Measurements from ENCODE around the gene DCTN1. TPM values are rescaled to one million over a fixed set of nuclear protein-coding genes. Genes with fewer than 3 reads are reported as not detected.

Gene DCTN1
- polyA plus RNA-seq, 1 experiment, result 193 TPM

DNA sequence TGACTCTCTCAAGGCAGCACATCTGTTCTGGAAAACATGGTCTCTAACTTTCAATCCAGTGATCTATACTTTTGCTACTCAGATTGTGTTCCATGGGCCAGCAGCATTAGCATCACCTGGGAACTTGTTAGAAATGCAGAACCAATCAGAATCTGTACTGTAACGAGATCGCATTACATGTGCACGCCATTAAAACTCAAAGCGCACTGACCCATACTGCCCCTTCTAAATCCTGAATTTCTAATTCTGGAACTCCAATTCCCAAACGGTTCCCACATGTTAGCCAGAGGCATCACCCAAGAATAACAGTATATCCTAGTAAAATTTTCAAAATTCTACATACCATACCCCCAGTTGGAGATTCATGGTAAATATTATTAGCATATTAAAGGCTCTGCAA, 10.5 kb upstream of the DCTN1 start:
- Histone ChIP-seq H3K36me3 (ENCODE audit: control insufficient read depth, insufficient read depth, low read length) (no peaks in the 10 kb centered on the region), H3K4me3 (ENCODE audit: low read depth, low read length) (peak overlapping the region; percentile 81), H3K27me3 (ENCODE audit: control insufficient read depth, insufficient read depth, low read length) (no peaks in the 10 kb centered on the region)
- ChIA-PET CTCF (interaction anchor here (0.8 to 5.9 kb wide), 9 partner anchors 8 to 197 kb away, joined by 3 to 50 read pairs (median 10); partner anchors contain the start of gene DCTN1), POLR2A (interaction anchor here (0.6 kb wide), 1 partner anchor 1634 kb away, joined by 3 read pairs; no protein-coding TSS in a partner anchor)
- no peak for DNase-seq (ENCODE audit: low read depth)
- TF ChIP-seq, protein P1, sequence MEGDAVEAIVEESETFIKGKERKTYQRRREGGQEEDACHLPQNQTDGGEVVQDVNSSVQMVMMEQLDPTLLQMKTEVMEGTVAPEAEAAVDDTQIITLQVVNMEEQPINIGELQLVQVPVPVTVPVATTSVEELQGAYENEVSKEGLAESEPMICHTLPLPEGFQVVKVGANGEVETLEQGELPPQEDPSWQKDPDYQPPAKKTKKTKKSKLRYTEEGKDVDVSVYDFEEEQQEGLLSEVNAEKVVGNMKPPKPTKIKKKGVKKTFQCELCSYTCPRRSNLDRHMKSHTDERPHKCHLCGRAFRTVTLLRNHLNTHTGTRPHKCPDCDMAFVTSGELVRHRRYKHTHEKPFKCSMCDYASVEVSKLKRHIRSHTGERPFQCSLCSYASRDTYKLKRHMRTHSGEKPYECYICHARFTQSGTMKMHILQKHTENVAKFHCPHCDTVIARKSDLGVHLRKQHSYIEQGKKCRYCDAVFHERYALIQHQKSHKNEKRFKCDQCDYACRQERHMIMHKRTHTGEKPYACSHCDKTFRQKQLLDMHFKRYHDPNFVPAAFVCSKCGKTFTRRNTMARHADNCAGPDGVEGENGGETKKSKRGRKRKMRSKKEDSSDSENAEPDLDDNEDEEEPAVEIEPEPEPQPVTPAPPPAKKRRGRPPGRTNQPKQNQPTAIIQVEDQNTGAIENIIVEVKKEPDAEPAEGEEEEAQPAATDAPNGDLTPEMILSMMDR (IDR thresholded peaks at IDR 0.05; ENCODE audit: insufficient read depth, low read depth, low read length), result no peak

DNA sequence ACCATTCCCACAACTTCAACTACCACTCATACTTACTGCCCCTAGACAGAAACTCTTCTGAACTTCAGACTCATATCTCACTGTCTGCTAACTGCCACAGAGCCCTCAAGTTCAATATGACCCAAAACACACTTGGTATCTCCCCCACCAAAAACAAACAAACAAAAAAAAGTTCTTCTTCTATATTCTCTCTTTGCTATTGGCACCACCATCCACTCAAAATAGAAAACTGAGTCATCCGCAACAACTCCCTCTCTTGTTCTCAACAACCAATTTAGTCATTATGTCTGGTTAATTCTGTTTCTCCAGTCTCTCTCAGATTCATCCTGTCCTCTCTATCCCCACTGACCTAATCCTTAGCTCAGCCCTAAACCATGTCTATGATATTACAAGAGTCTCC, 7.2 kb upstream of the DCTN1 start:
- POLR2A ChIA-PET, result no interaction called here
- TF ChIP-seq, protein P1 (IDR thresholded peaks at IDR 0.05; ENCODE audit: insufficient read depth, low read depth, low read length), result no peak

DNA sequence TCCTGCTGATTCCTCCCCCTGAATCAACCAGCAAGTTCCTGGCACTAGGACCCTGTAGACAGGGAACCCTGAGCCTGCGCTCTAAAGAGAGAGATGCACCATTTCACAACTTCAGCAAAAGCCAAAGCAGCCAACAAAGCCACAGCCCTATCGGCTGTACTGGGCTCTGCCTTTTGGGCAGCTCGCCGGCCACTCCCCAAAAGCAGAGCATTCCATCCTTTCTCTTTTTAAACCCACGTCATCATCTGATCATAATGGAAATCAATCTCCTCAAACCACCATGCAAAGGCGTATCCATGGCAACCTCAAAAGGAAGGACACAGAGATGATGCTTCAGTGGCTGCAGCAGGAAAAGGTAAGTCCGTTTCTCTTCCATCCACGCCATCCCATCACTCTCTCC, 5.3 kb upstream of the DCTN1 start:
- ChIA-PET POLR2A (no interaction called here), CTCF (interaction anchor here (1.2 kb wide), 1 partner anchor 50 kb away, joined by 3 read pairs; no protein-coding TSS in a partner anchor)
- Histone ChIP-seq H3K36me3 (ENCODE audit: control insufficient read depth, insufficient read depth, low read length) (no peaks in the 10 kb centered on the region), H3K27me3 (ENCODE audit: control insufficient read depth, insufficient read depth, low read length) (no peaks in the 10 kb centered on the region), H3K4me3 (ENCODE audit: low read depth, low read length) (no peak overlapping the region)
- DNase-seq (ENCODE audit: low read depth), result no peak
- TF ChIP-seq, protein P1 (IDR thresholded peaks at IDR 0.05; ENCODE audit: insufficient read depth, low read depth, low read length), result no peak

More for the DNA sequence above, 7.2 kb upstream of the DCTN1 start:
- CTCF ChIA-PET, result interaction anchor here (1.7 kb wide), 1 partner anchor 563 kb away, joined by 4 read pairs; no protein-coding TSS in a partner anchor
- H3K4me3 ChIP-seq (ENCODE audit: low read depth, low read length), result no peak overlapping the region
- no peaks in the 10 kb centered on the region for H3K27me3 ChIP-seq (ENCODE audit: control insufficient read depth, insufficient read depth, low read length)
- no peaks in the 10 kb centered on the region for H3K36me3 ChIP-seq (ENCODE audit: control insufficient read depth, insufficient read depth, low read length)
- DNase-seq (ENCODE audit: low read depth), result no peak

DNA sequence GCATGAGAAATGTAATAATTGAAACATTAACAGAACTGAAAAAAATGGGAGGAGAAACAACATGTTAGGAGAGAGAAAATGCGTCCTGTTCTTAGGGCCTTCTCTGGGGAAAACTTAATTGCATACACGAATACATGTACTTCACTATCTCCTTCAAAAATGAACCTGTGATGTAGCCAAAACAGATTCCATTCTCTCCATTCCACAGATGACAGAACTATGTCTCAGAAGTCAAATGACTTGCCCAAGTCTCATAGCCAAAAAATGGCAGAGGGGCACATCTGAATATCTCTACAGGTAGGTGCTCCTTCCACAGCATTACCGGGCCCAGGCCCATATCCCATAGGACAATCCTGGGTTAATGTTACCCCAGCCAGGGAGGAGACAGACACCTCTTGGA, 3.9 kb upstream of the DCTN1 start:
- DNase-seq (ENCODE audit: low read depth), result no peak
- TF ChIP-seq, protein P1 (IDR thresholded peaks at IDR 0.05; ENCODE audit: insufficient read depth, low read depth, low read length), result no peak
- no peaks in the 10 kb centered on the region for H3K27me3 ChIP-seq (ENCODE audit: control insufficient read depth, insufficient read depth, low read length)
- H3K4me3 ChIP-seq (ENCODE audit: low read depth, low read length), result no peak overlapping the region
- H3K36me3 ChIP-seq (ENCODE audit: control insufficient read depth, insufficient read depth, low read length), result no peaks in the 10 kb centered on the region
- CTCF ChIA-PET, result no interaction called here
- POLR2A ChIA-PET, result no interaction called here

DNA sequence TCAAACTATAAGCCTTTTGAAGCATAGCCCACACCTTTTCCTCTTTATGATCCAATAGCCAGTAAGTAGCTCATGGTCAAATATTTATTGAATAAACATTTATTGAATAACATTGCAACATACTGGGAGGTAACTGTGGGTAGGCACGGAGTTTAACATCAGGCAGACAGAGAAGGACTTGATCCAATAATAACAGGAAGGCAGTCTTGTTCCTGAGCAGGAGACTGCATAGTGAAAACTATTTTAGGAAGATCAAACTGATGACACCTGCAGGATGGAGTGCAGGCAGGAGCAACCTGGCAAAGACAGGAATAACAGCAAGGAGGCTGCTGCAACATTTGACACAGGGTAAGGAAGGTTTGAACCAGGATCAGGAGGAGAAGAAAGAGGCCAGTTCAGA, 3.1 kb upstream of the DCTN1 start:
- no peaks in the 10 kb centered on the region for H3K36me3 ChIP-seq (ENCODE audit: control insufficient read depth, insufficient read depth, low read length)
- POLR2A ChIA-PET, result interaction anchor here (1.0 kb wide), 1 partner anchor 9 kb away, joined by 3 read pairs; no protein-coding TSS in a partner anchor
- no peaks in the 10 kb centered on the region for H3K27me3 ChIP-seq (ENCODE audit: control insufficient read depth, insufficient read depth, low read length)
- CTCF ChIA-PET, result interaction anchor here (1.1 to 2.6 kb wide), 4 partner anchors 8 to 48 kb away, joined by 4 to 12 read pairs (median 4); no protein-coding TSS in a partner anchor
- DNase-seq (ENCODE audit: low read depth), result no peak
- H3K4me3 ChIP-seq (ENCODE audit: low read depth, low read length), result no peak overlapping the region
- TF ChIP-seq, protein P1 (IDR thresholded peaks at IDR 0.05; ENCODE audit: insufficient read depth, low read depth, low read length), result no peak

Data from BJ (cell line).